Mesothelial cell of epicardium (in vitro differentiated cells): ENCODE data around the gene SLC9A9. TPM values are rescaled to one million over a fixed set of nuclear protein-coding genes. Genes with fewer than 3 reads are reported as not detected.

Experiments used
- DNase-seq, 2 experiments: peaks; one replicate each; pipeline ENCODE4 v3.0.0; 2021; ENCODE audit warnings: low spot score in 2 of 2; ENCODE audit not compliant: unreplicated experiment in 2 of 2
- H3K27ac Mint-ChIP-seq: 2 replicates; pipeline ENCODE4 v1.8.0; 2021; ENCODE audit warnings: mixed read lengths
- H3K27me3 Mint-ChIP-seq: 2 replicates; pipeline ENCODE4 v1.8.0; 2021; ENCODE audit warnings: low read depth, mixed read lengths
- H3K36me3 Mint-ChIP-seq: 2 replicates; pipeline ENCODE4 v1.8.0; 2021; ENCODE audit warnings: mixed read lengths
- H3K4me1 Mint-ChIP-seq: 2 replicates; pipeline ENCODE4 v1.8.0; 2021; ENCODE audit warnings: mixed read lengths
- H3K4me3 Mint-ChIP-seq: 2 replicates; pipeline ENCODE4 v1.8.0; 2021; ENCODE audit warnings: mild to moderate bottlenecking, moderate library complexity, mixed read lengths
- H3K9me3 Mint-ChIP-seq: 2 replicates; pipeline ENCODE4 v1.8.0; 2021; ENCODE audit warnings: mixed read lengths
- total RNA-seq: library from RNA; stranded (reverse); gene quantifications from 3 replicates; pipeline ENCODE4 v1.2.1, GENCODE V29; 2021
- TF ChIP-seq, protein P1 (sequence below): fragments of 200-600 bp; sonication (generic); IDR thresholded peaks from one replicate; pipeline ENCODE4 v1.5.0; 2021; ENCODE audit warnings: antibody characterized with exemption; ENCODE audit not compliant: unreplicated experiment

Gene SLC9A9
- total RNA-seq, 1 donor from 2014 or later, result 2.7 TPM

DNA sequence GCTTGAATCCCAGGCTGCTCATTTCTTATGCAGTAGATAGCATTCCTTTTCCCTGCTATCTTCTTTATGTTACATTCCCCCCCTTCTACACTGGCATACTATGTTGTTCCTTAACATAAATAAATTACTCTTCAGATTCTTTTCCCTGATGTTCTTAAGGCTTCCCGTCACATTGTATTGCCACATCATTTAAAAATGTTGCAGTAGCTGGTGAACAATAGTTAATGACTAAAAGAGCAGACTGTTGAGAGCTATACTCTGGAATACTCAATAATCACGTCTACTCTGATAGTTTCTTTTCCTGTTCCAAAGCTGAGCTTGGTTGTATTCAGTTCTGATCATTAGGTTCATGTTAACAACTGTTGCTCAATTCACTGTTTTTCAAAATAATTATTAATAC, 508.8 kb downstream of the SLC9A9 start:
- H3K36me3 Mint-ChIP-seq, result no peaks in the 10 kb centered on the region
- H3K9me3 Mint-ChIP-seq, result peaks cover 5% of the 10 kb centered on the region
- H3K27me3 Mint-ChIP-seq, result peaks cover 4% of the 10 kb centered on the region
- H3K4me3 Mint-ChIP-seq, result no peak overlapping the region
- DNase-seq, result no peak
- H3K4me1 Mint-ChIP-seq, result peaks cover 18% of the 10 kb centered on the region
- TF ChIP-seq, protein P1, sequence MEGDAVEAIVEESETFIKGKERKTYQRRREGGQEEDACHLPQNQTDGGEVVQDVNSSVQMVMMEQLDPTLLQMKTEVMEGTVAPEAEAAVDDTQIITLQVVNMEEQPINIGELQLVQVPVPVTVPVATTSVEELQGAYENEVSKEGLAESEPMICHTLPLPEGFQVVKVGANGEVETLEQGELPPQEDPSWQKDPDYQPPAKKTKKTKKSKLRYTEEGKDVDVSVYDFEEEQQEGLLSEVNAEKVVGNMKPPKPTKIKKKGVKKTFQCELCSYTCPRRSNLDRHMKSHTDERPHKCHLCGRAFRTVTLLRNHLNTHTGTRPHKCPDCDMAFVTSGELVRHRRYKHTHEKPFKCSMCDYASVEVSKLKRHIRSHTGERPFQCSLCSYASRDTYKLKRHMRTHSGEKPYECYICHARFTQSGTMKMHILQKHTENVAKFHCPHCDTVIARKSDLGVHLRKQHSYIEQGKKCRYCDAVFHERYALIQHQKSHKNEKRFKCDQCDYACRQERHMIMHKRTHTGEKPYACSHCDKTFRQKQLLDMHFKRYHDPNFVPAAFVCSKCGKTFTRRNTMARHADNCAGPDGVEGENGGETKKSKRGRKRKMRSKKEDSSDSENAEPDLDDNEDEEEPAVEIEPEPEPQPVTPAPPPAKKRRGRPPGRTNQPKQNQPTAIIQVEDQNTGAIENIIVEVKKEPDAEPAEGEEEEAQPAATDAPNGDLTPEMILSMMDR, result no peak
- no peak overlapping the region for H3K27ac Mint-ChIP-seq

DNA sequence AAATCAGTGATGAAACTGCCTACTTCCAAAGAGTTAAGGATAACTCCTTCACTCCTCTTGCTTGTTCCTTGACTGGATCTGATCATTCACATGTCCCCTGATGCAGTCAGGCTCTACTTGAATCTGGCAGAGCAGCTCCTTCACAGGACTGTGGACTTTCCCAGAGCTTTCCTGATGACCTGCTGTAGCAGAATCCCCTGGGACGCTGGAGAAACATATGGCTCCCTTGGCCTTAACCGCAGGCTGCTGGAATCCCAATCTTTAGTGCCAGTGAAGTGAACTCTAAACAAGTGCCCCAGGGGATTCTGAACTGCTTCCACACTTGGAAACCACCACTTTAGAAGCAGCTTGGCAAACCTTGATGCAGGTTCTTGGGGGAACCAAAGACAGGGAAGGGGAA, 510.9 kb downstream of the SLC9A9 start:
- Mint-ChIP-seq H3K9me3 (peaks cover 5% of the 10 kb centered on the region), H3K27ac (no peak overlapping the region), H3K27me3 (no peaks in the 10 kb centered on the region), H3K4me1 (peaks cover 18% of the 10 kb centered on the region), H3K4me3 (no peak overlapping the region), H3K36me3 (no peaks in the 10 kb centered on the region)
- TF ChIP-seq, protein P1, result no peak
- DNase-seq, result no peak

DNA sequence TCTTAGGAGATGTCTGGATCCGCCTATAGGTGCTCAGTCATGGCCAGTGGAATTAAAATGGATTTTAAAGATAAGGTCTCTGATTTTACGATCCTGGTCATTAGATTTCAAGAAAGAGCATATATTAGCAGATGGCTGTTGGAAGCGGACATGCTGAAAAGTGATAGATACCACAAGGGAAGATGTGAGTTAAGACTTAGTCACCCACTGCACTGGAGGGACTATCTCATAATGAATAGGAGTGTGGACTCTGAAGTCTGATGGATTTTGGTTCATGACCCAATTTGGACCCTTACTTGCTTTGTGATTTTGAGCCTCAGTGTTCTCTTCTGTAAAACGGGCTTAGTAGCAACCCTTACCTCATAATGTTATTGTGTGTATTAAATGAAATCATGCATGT, 514.0 kb downstream of the SLC9A9 start:
- peaks cover 31% of the 10 kb centered on the region for H3K4me1 Mint-ChIP-seq
- no peak overlapping the region for H3K27ac Mint-ChIP-seq
- TF ChIP-seq, protein P1, result no peak
- H3K36me3 Mint-ChIP-seq, result no peaks in the 10 kb centered on the region
- no peaks in the 10 kb centered on the region for H3K27me3 Mint-ChIP-seq
- no peak overlapping the region for H3K4me3 Mint-ChIP-seq
- no peak for DNase-seq
- peaks cover 5% of the 10 kb centered on the region for H3K9me3 Mint-ChIP-seq

DNA sequence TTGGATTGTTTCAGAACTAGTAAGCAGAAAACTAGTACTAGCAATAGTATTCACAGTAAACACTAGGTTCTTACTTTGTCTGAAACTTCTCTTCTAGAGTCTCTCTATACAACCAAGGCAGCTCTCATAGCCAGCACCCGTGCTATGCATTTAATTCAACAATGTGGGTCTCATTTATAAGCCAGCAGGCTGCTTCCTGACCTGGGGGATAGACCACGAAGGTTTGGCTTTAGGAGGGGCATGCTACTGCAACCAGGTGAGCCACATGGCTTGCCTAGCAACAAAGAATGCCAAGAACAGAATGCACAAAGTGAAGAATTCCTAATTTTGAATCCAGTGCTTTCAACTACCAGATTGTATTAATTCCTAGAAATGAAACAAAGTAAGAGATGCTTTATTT, 514.9 kb downstream of the SLC9A9 start:
- no peak for DNase-seq
- H3K4me1 Mint-ChIP-seq, result peaks cover 33% of the 10 kb centered on the region
- H3K27ac Mint-ChIP-seq, result no peak overlapping the region
- no peaks in the 10 kb centered on the region for H3K27me3 Mint-ChIP-seq
- peaks cover 5% of the 10 kb centered on the region for H3K9me3 Mint-ChIP-seq
- no peak overlapping the region for H3K4me3 Mint-ChIP-seq
- no peaks in the 10 kb centered on the region for H3K36me3 Mint-ChIP-seq
- TF ChIP-seq, protein P1, result no peak

DNA sequence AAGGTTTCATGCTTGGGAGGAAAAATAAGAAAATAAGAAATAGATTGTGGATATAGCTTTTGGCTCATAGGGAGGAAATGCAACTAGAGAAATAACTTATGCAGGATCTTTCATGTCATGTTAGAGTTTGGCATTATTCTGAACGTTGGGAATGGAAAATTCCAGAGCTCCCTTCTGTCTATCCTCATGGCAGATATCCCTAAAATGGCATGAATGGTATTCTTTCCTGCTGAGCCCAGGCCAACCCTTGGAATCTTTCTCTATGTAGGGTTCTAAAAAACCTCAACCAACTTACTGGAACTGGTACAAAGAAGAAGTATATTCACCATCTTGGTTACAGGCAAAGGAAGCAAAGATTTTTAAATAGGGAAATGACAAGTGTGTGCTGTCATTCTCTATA, 516.2 kb downstream of the SLC9A9 start:
- no peak overlapping the region for H3K4me3 Mint-ChIP-seq
- H3K9me3 Mint-ChIP-seq, result peaks cover 5% of the 10 kb centered on the region
- TF ChIP-seq, protein P1, result no peak
- no peaks in the 10 kb centered on the region for H3K36me3 Mint-ChIP-seq
- H3K4me1 Mint-ChIP-seq, result peaks cover 30% of the 10 kb centered on the region
- no peak overlapping the region for H3K27ac Mint-ChIP-seq
- H3K27me3 Mint-ChIP-seq, result no peaks in the 10 kb centered on the region
- no peak for DNase-seq

DNA sequence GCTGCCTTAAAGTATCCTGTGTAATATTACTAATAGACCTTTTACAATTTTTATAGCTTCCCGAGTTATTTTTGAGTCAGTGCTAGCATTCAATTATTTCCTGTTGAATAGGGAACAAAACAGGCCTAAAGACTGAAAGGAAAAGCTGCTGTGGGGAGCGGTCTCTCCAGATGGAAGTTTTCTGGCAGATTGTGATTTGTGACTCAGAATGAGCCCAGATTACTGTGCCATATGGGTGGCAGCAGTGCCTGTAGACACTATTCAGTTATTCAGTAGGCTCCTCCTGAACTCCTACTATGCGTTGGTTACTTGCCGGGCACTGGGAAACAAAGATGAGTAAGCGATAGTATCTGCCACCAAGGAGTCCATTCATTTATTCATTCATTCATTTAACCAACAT, 516.9 kb downstream of the SLC9A9 start:
- H3K9me3 Mint-ChIP-seq, result peaks cover 5% of the 10 kb centered on the region
- DNase-seq, result no peak
- no peak overlapping the region for H3K4me3 Mint-ChIP-seq
- no peak overlapping the region for H3K27ac Mint-ChIP-seq
- H3K27me3 Mint-ChIP-seq, result no peaks in the 10 kb centered on the region
- TF ChIP-seq, protein P1, result no peak
- peaks cover 30% of the 10 kb centered on the region for H3K4me1 Mint-ChIP-seq
- no peaks in the 10 kb centered on the region for H3K36me3 Mint-ChIP-seq
